ENCODE measurements around the gene ARHGAP32.

The ARHGAP32 gene

GRCh38 chr11:128943428-128943976, 248.6 kb downstream of the ARHGAP32 start:
- H3K4me3 ChIP-seq (replicated peaks in 1 of 2; ENCODE audit: low read depth in 2 of 2, low read length in 2 of 2), result no peak overlapping the region
- no peak for TF ChIP-seq CTCF (IDR thresholded peaks at IDR 0.05; ENCODE audit: low read depth, low read length)
- no peak for DNase-seq (ENCODE audit: low read depth in 2 of 2)

- no peak for DNase-seq (ENCODE audit: low read depth in 2 of 2)
- TF ChIP-seq CTCF (IDR thresholded peaks at IDR 0.05; ENCODE audit: low read depth, low read length), result no peak
- H3K4me3 ChIP-seq (replicated peaks in 1 of 2; ENCODE audit: low read depth in 2 of 2, low read length in 2 of 2), result no peak within 1 kb of the TSS
Observed at GRCh38 chr11:128942817-128943427, 249.2 kb downstream of the ARHGAP32 start, which contains the start of gene TP53AIP1. TSS of gene TP53AIP1 (minus strand) at chr11:128942871. CDS start at chr11:128937818, 5,053 bp downstream.

GRCh38 chr11:128942272-128942612, 249.9 kb downstream of the ARHGAP32 start:
- H3K4me3 ChIP-seq (replicated peaks in 1 of 2; ENCODE audit: low read depth in 2 of 2, low read length in 2 of 2), result no peak overlapping the region
- TF ChIP-seq CTCF (IDR thresholded peaks at IDR 0.05; ENCODE audit: low read depth, low read length), result no peak
- DNase-seq (ENCODE audit: low read depth in 2 of 2), result no peak

- TF ChIP-seq CTCF (IDR thresholded peaks at IDR 0.05; ENCODE audit: low read depth, low read length), result no peak
- DNase-seq (ENCODE audit: low read depth in 2 of 2), result no peak
- no peak overlapping the region for H3K4me3 ChIP-seq (replicated peaks in 1 of 2; ENCODE audit: low read depth in 2 of 2, low read length in 2 of 2)
Observed at GRCh38 chr11:128941573-128942271, 250.4 kb downstream of the ARHGAP32 start.

GRCh38 chr11:128941110-128941509, 251.0 kb downstream of the ARHGAP32 start:
- H3K4me3 ChIP-seq (replicated peaks in 1 of 2; ENCODE audit: low read depth in 2 of 2, low read length in 2 of 2), result no peak overlapping the region
- DNase-seq (ENCODE audit: low read depth in 2 of 2), result no peak
- TF ChIP-seq CTCF (IDR thresholded peaks at IDR 0.05; ENCODE audit: low read depth, low read length), result no peak

GRCh38 chr11:128940603-128941002, 251.5 kb downstream of the ARHGAP32 start:
- DNase-seq (ENCODE audit: low read depth in 2 of 2), result no peak
- H3K4me3 ChIP-seq (replicated peaks in 1 of 2; ENCODE audit: low read depth in 2 of 2, low read length in 2 of 2), result no peak overlapping the region
- TF ChIP-seq CTCF (IDR thresholded peaks at IDR 0.05; ENCODE audit: low read depth, low read length), result no peak
